ENCODE results near the gene SPR.

SPR gene

DNA sequence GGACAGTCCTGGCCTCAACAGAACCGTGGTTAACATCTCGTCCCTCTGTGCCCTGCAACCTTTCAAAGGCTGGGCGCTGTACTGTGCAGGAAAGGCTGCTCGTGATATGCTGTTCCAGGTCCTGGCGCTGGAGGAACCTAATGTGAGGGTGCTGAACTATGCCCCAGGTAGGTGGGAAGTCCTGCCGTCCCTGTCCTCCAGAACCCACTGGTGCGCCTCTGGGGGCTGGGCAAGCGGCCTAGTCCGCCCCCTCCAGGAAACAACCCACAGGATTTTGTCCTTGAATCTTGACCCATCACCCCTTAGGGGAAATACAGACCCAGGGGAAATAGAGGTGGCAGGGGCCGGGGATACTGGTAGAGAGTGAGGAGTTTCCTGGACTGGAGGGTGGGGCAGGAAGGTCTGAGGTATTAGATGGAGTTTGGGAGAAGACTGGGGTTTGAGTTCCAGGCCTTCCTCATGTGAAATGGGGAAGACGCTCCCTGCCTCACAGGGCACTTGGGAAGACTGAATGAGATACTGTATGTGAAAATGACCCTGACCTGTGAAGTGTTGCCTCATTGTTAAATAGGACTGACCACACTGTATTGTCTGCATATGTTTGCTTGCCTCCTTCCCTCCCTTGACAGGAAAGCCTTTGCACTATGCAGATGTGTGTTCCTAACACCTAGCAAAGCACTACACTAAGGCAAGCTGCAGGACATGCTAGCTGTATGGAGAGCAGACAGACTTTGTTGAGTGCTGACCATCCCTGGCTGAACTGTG, 1.4 kb downstream of the SPR start:
- Histone ChIP-seq H3K4me1 (ENCODE audit: control insufficient read depth, insufficient read depth, low read length) (no peaks in the 10 kb centered on the region), H3K4me3 (ENCODE audit: low read depth, low read length) (no peak overlapping the region), H3K36me3 (ENCODE audit: control insufficient read depth in 2 of 2, insufficient read depth in 1 of 2, low read length in 2 of 2) (peaks cover 0 to 20% of the 10 kb centered on the region in 2 experiments; a peak in 2 of 3 replicates), H3K27ac (ENCODE audit: extremely low read depth, low read depth, low read length) (no peak overlapping the region), H3K9me3 (ENCODE audit: control insufficient read depth, insufficient read depth, low read depth, low read length) (no peaks in the 10 kb centered on the region)
- TF ChIP-seq, protein P1, sequence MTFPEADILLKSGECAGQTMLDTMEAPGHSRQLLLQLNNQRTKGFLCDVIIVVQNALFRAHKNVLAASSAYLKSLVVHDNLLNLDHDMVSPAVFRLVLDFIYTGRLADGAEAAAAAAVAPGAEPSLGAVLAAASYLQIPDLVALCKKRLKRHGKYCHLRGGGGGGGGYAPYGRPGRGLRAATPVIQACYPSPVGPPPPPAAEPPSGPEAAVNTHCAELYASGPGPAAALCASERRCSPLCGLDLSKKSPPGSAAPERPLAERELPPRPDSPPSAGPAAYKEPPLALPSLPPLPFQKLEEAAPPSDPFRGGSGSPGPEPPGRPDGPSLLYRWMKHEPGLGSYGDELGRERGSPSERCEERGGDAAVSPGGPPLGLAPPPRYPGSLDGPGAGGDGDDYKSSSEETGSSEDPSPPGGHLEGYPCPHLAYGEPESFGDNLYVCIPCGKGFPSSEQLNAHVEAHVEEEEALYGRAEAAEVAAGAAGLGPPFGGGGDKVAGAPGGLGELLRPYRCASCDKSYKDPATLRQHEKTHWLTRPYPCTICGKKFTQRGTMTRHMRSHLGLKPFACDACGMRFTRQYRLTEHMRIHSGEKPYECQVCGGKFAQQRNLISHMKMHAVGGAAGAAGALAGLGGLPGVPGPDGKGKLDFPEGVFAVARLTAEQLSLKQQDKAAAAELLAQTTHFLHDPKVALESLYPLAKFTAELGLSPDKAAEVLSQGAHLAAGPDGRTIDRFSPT (tag by site-specific recombination; IDR thresholded peaks at IDR 0.05) = no peak
- TF ChIP-seq TRIM28 (IDR thresholded peaks at IDR 0.05; ENCODE audit: borderline replicate concordance, low read length) (no peak), ZNF624 (tag by site-specific recombination; IDR thresholded peaks at IDR 0.05) (no peak), ZNF792 (tag by site-specific recombination; IDR thresholded peaks at IDR 0.05) (no peak), YY2 (tag by site-specific recombination; IDR thresholded peaks at IDR 0.05) (no peak), HOXD13 (CRISPR knock-in tag; IDR thresholded peaks at IDR 0.05; ENCODE audit: borderline replicate concordance) (no peak), ZNF404 (tag by site-specific recombination; IDR thresholded peaks at IDR 0.05) (no peak), ZXDB (tag by site-specific recombination; IDR thresholded peaks at IDR 0.05) (no peak), ZNF791 (tag by site-specific recombination; IDR thresholded peaks at IDR 0.05) (no peak)
- CTCF ChIA-PET = interaction anchor here (0.6 to 8.1 kb wide), 24 partner anchors 9 to 509 kb away, joined by 3 to 168 read pairs (median 6); no protein-coding TSS in a partner anchor
- POLR2A ChIA-PET = no interaction called here

DNA sequence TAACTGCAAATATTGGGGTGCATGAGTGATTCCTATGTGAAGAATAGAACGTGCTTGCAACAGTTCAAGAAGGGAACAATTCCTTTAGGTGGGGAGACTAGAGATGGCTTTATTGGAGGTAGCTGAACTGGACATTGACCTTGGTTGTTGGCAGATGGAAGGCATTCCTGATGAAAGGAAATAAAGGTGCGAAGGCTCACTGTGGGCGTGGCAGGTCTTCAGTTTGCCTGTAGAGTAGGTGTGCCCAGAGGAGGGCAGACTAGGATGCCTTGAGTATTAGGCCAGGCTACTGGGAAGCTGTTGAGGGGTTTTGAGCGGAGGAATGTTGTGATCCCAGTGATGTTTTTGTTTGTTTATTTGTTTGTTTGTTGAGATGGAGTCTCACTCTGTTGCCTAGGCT, 2.8 kb downstream of the SPR start:
- POLR2A ChIA-PET = interaction anchor here (0.6 kb wide), 1 partner anchor 11 kb away, joined by 4 read pairs; no protein-coding TSS in a partner anchor
- TF ChIP-seq, protein P2, sequence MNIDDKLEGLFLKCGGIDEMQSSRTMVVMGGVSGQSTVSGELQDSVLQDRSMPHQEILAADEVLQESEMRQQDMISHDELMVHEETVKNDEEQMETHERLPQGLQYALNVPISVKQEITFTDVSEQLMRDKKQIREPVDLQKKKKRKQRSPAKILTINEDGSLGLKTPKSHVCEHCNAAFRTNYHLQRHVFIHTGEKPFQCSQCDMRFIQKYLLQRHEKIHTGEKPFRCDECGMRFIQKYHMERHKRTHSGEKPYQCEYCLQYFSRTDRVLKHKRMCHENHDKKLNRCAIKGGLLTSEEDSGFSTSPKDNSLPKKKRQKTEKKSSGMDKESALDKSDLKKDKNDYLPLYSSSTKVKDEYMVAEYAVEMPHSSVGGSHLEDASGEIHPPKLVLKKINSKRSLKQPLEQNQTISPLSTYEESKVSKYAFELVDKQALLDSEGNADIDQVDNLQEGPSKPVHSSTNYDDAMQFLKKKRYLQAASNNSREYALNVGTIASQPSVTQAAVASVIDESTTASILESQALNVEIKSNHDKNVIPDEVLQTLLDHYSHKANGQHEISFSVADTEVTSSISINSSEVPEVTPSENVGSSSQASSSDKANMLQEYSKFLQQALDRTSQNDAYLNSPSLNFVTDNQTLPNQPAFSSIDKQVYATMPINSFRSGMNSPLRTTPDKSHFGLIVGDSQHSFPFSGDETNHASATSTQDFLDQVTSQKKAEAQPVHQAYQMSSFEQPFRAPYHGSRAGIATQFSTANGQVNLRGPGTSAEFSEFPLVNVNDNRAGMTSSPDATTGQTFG (tag by site-specific recombination; IDR thresholded peaks at IDR 0.05; ENCODE audit: borderline replicate concordance) = no peak
- no peak for TF ChIP-seq ZFP69B (tag by site-specific recombination; IDR thresholded peaks at IDR 0.05)
- TF ChIP-seq ZNF624 (tag by site-specific recombination; IDR thresholded peaks at IDR 0.05) = no peak
- TF ChIP-seq, protein P3, sequence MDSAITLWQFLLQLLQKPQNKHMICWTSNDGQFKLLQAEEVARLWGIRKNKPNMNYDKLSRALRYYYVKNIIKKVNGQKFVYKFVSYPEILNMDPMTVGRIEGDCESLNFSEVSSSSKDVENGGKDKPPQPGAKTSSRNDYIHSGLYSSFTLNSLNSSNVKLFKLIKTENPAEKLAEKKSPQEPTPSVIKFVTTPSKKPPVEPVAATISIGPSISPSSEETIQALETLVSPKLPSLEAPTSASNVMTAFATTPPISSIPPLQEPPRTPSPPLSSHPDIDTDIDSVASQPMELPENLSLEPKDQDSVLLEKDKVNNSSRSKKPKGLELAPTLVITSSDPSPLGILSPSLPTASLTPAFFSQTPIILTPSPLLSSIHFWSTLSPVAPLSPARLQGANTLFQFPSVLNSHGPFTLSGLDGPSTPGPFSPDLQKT (IDR thresholded peaks at IDR 0.05; ENCODE audit: borderline replicate concordance, low read depth, low read length) = no peak
- TF ChIP-seq ZNF473 (tag by site-specific recombination; IDR thresholded peaks at IDR 0.05) = no peak
- TF ChIP-seq GFI1B (tag by site-specific recombination; IDR thresholded peaks at IDR 0.05) = no peak
- TF ChIP-seq ZNF514 (tag by site-specific recombination; IDR thresholded peaks at IDR 0.05) = no peak
- TF ChIP-seq ZFHX2 (tag by site-specific recombination; conservative IDR thresholded peaks at IDR 0.05) = no peak
- no peak overlapping the region for H3K27ac ChIP-seq (ENCODE audit: extremely low read depth, low read depth, low read length)

More for the DNA sequence above, 2.8 kb downstream of the SPR start:
- Histone ChIP-seq H3K4me3 (ENCODE audit: low read depth, low read length) (no peak overlapping the region), H3K9me3 (ENCODE audit: control insufficient read depth, insufficient read depth, low read depth, low read length) (no peaks in the 10 kb centered on the region), H3K36me3 (ENCODE audit: control insufficient read depth in 2 of 2, insufficient read depth in 1 of 2, low read length in 2 of 2) (peaks cover 0 to 20% of the 10 kb centered on the region in 2 experiments; a peak in 2 of 3 replicates), H3K4me1 (ENCODE audit: control insufficient read depth, insufficient read depth, low read length) (no peaks in the 10 kb centered on the region)
- CTCF ChIA-PET = interaction anchor here (0.6 to 8.1 kb wide), 5 partner anchors 45 to 1359 kb away, joined by 3 to 168 read pairs (median 4); partner anchors contain the start of gene SMYD5

Measured in HEK293 (cell line).